Activated T-cell treated with anti-CD3 and anti-CD28 coated beads, Interleukin-2, amount 50 U/mL, for 24 hours (primary cell): ENCODE results near the gene AXIN1.

ENCODE experiments used
- DNase-seq: peaks from one replicate; pipeline ENCODE4 v3.0.0-alpha.2; 2020
- H3K27ac Mint-ChIP-seq: 2 replicates; pipeline ENCODE4 v1.8.0; 2020; ENCODE audit warnings: mild to moderate bottlenecking, mixed read lengths
- H3K27me3 Mint-ChIP-seq: 2 replicates; pipeline ENCODE4 v1.8.0; 2020; ENCODE audit warnings: mixed read lengths
- H3K36me3 Mint-ChIP-seq: 2 replicates; pipeline ENCODE4 v1.8.0; 2020; ENCODE audit warnings: low read depth, mixed read lengths
- H3K4me1 Mint-ChIP-seq: 2 replicates; pipeline ENCODE4 v1.8.0; 2020; ENCODE audit warnings: low read depth, mixed read lengths
- H3K4me3 Mint-ChIP-seq: 2 replicates; pipeline ENCODE4 v1.8.0; 2020; ENCODE audit warnings: mild to moderate bottlenecking, moderate library complexity, mixed read lengths
- H3K9me3 Mint-ChIP-seq: 2 replicates; pipeline ENCODE4 v1.8.0; 2020; ENCODE audit warnings: mixed read lengths

Gene AXIN1

DNA sequence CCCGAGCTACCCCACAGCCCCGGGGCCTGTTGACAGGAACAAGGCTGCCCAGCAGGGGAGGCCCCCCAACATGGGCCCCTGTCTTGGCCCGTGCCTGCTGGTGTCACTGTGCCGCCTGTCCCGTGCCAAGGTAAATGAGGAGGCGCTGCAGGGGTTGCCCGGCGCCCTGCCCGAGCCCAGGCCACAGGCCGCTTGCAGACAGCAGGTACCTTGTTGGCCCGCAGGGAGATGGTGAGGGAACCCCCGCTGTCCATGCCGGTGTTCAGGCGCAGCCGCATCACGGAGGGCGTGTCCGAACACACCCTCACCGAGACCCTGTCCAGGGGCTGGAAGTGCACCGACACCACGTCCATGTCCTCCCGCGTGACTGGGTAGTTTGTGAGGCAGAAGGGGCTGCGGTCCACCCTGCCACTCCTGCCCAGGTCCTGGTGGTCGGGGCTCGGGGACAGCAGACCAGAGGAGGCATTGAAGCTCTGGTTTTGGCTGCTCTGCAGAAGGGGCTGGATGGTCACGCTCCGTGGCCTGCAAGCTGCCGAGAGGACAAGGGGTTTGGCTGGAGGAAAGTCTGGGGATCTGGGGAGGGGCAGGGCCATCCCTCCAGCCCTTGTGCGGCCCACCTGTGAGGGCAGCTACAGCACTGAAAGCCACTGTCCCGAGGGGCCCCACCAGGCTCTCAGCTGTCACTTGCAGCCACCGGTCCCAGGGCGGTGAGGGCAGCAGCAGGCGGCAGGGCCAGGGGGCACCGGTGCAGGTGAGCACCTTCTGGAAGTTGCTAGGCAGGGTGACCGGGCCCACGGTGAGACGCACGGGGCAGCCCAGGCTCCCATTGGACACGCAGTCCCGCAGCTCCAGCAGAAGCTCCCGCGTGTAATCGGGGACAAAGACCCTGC lies 23.6 kb upstream of the AXIN1 start:
- H3K27ac Mint-ChIP-seq: no peak overlapping the region
- peaks cover 35% of the 10 kb centered on the region for H3K36me3 Mint-ChIP-seq
- H3K4me1 Mint-ChIP-seq: peaks cover 15% of the 10 kb centered on the region
- no peak for DNase-seq
- H3K9me3 Mint-ChIP-seq: no peaks in the 10 kb centered on the region
- H3K27me3 Mint-ChIP-seq: no peaks in the 10 kb centered on the region
- H3K4me3 Mint-ChIP-seq: no peak overlapping the region

DNA sequence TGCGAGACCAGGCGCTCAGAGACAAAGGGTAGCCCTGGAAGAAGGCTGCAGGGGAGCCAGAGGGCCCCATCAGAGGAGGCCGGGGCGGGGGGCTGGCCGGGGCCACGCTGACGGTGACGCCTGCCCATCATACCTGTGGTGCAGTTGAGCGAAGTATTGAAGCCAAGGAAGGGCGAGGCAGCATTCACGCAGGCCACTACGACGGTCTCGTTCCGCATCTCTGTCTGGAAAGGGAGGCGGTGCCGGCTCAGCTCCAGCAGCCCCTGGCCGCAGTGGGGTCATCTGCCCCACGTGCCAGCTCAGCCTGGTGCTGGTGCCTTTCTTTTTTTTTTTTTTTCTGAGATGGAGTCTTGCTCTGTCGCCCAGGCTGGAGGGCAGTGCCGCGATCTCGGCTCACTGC lies 22.7 kb upstream of the AXIN1 start:
- H3K9me3 Mint-ChIP-seq: no peaks in the 10 kb centered on the region
- no peak for DNase-seq
- H3K4me3 Mint-ChIP-seq: no peak overlapping the region
- peaks cover 39% of the 10 kb centered on the region for H3K36me3 Mint-ChIP-seq
- no peaks in the 10 kb centered on the region for H3K27me3 Mint-ChIP-seq
- H3K27ac Mint-ChIP-seq: no peak overlapping the region
- peaks cover 19% of the 10 kb centered on the region for H3K4me1 Mint-ChIP-seq

DNA sequence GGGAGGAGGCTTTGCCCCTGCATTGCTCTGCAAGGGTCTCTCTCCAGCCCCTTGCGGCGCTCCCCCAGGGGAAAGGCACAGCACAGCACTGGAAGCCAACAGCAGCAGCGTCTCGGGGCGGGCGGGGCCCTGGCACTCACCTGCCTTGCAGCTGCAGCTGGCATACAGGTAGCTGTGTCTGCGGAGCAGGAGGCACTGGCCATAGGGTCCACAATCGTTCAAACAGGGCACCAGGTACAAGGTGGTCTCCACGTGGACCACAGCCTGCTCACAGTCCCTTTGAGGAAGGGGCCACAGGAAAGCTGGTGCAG lies 22.0 kb upstream of the AXIN1 start:
- no peaks in the 10 kb centered on the region for H3K9me3 Mint-ChIP-seq
- peaks cover 16% of the 10 kb centered on the region for H3K4me1 Mint-ChIP-seq
- H3K4me3 Mint-ChIP-seq: no peak overlapping the region
- no peak for DNase-seq
- no peaks in the 10 kb centered on the region for H3K27me3 Mint-ChIP-seq
- peaks cover 41% of the 10 kb centered on the region for H3K36me3 Mint-ChIP-seq
- no peak overlapping the region for H3K27ac Mint-ChIP-seq

DNA sequence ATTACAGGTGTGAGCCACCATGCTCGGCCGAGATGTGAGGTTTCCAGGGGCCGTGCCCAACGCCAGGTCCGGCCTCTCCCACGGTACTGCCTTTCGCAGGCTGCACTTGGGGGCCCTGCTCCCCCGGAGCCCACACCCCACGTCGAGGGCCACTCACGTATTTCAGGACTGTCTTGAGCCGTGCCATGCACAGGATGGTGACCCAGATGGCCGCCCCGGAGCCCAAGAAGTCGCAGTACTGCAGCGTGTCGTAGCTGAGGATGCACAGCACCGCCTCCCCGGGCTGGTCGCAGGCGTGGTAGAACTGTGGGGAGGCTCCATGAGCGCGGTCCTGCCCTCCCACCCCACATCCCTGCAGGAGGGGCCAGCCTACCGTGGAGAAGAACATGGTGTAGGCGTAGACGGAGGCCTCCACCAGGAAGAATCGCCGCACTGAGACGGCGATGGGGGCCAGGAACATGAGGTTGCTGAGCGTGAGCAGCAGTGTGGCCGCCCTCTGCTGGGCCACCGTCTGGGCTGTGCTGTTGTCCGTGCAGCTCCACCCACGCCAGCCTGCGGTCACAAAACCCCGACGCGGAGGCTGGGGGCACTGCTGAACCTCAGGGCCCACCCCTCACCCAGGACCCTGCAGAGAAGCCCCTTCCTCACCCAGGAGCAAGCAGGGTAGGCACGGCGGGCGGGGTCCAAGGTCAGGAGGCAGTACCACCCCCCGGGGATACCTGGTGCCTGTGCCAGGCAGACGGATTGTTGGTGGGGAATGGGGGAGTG lies 21.5 kb upstream of the AXIN1 start:
- no peak for DNase-seq
- no peaks in the 10 kb centered on the region for H3K9me3 Mint-ChIP-seq
- no peak overlapping the region for H3K27ac Mint-ChIP-seq
- H3K36me3 Mint-ChIP-seq: peaks cover 46% of the 10 kb centered on the region
- H3K4me3 Mint-ChIP-seq: no peak overlapping the region
- H3K27me3 Mint-ChIP-seq: no peaks in the 10 kb centered on the region
- peaks cover 20% of the 10 kb centered on the region for H3K4me1 Mint-ChIP-seq

DNA sequence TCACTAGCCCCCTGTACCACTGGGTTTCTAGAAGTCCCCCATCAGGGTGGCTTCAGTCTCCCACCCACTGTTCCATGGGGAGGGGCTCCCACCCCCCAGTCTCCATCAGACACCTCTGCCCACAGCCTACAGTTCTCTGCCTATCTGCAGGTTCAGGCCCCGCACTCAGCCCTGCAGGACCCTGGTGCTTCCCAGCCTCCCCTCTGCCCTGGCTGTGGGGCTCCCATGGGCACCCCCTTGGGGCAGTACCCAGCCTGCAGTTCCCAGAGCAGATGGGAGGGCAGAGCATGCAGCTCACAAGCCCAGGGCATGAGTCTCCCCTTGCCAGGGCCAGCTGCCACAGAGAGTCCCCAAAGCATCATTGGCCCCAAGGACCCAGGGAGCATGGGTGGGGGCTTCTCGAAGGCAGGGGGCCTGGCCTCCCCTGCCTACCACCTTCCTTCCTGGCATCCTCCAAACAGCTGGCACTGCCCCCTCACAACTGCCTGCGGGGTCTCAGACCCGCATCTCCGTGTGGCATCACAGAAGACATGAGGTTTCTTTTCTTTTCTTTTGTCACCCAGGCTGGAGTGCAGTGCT lies 20.6 kb upstream of the AXIN1 start:
- H3K4me1 Mint-ChIP-seq: peaks cover 17% of the 10 kb centered on the region
- DNase-seq: no peak
- peaks cover 55% of the 10 kb centered on the region for H3K36me3 Mint-ChIP-seq
- peak overlapping the region; percentile 30 for H3K27ac Mint-ChIP-seq
- H3K9me3 Mint-ChIP-seq: no peaks in the 10 kb centered on the region
- H3K27me3 Mint-ChIP-seq: no peaks in the 10 kb centered on the region
- no peak overlapping the region for H3K4me3 Mint-ChIP-seq

DNA sequence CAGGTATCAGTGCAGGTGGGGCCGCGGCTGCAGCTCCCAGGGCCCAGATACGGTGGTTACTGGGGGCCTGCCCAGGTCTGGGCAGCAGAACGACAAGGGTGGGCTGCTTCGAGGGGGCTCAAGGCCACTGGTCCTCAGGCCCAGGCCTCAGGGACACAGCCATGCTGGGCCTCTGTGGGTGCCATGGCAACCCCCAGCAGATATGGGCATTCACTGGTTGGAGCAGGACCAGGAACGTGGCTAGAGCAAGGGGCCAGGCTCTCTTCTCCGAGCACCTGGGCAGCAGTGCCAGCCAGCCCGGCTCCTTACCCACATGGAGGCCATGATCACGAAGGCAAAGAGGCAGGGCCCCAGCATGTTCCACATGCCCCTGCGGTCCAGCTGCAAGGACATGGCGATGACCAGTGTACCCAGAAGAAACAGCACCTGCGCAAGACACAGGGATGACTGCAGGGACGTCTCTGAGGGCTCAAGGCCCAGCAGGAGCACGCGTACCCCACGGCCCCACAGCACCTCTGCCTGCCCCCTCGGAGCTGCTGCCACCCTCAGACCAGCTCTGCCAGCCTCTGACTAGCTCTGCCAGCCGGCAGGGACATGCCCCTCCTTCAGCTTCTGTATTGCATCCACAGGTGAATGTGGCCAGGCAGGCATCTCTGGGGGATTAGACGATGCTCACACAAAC lies 19.9 kb upstream of the AXIN1 start:
- H3K4me3 Mint-ChIP-seq: no peak overlapping the region
- H3K27ac Mint-ChIP-seq: no peak overlapping the region
- H3K27me3 Mint-ChIP-seq: no peaks in the 10 kb centered on the region
- no peaks in the 10 kb centered on the region for H3K9me3 Mint-ChIP-seq
- DNase-seq: no peak
- peaks cover 60% of the 10 kb centered on the region for H3K36me3 Mint-ChIP-seq
- H3K4me1 Mint-ChIP-seq: peaks cover 17% of the 10 kb centered on the region

DNA sequence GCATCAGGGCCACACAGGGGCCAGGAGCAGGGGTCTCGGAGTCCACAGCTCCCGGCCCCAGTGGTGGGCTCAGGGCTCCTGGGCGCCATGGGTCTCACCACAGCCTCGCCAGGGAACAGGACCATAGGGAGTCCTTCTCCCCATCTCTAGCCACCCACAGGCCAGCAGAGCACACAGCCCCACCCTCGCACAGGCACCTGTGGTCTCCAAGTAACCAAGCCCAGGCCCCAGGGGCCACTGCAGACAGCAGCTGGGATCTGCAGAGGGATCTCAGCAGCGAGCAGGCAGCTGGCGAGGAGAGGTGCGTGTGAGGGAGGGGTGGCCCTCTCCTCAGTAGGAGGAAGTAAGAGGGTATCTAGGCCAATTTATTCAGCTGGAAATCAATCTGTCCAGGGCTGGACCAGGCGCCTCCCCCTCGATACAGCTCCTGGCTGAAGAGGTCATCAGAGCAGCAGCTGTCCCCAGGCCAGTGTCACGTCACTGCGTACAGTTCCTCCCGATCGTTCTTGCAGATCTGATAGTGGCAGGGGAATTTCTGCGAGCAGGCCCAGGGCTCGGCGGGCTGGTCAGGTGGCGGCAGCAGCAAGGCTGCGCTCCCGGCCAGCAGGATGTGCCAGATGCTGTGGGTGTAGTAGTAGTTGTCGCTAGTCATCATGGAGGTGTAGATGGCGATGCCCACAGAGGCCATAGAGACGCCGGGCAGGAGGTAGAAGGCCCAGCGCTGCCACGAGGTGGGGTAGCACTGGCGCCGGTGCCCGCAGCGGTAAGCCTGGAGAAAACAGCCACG lies 19.2 kb upstream of the AXIN1 start:
- H3K27me3 Mint-ChIP-seq: no peaks in the 10 kb centered on the region
- no peak overlapping the region for H3K4me3 Mint-ChIP-seq
- H3K36me3 Mint-ChIP-seq: peaks cover 67% of the 10 kb centered on the region
- peak overlapping the region; percentile 95 for H3K27ac Mint-ChIP-seq
- no peak for DNase-seq
- no peaks in the 10 kb centered on the region for H3K9me3 Mint-ChIP-seq
- peaks cover 17% of the 10 kb centered on the region for H3K4me1 Mint-ChIP-seq

DNA sequence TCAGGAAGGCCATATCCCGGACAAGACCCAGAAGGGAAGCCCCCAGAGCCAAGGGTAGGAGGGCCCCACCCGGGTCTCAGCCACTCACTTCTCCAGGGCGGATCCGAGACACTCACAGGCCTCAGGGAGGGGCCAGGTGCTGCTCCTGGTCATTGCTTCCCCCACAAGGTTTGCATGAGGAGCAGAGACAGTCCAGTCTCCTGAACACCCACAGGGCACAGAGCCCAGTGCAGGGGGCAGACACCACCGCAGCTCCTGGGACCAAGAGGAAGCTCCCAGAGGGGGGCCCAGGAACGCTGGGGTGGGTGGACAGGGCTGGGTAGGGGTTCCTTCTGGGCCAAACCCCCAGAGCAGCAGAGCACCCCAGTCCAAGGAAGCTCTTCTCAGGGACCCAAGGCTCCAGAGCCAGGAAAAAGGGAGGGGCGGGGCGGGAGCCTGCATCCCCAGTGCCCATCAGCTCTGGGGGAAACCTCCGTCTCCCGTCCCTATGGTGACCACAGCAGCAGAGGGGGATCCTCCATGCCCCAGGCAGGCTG lies 18.5 kb upstream of the AXIN1 start:
- Mint-ChIP-seq H3K36me3 (peaks cover 66% of the 10 kb centered on the region), H3K27me3 (no peaks in the 10 kb centered on the region), H3K9me3 (no peaks in the 10 kb centered on the region), H3K4me1 (peaks cover 17% of the 10 kb centered on the region), H3K4me3 (peak overlapping the region; percentile 83), H3K27ac (peak overlapping the region; percentile 95)
- no peak for DNase-seq

DNA sequence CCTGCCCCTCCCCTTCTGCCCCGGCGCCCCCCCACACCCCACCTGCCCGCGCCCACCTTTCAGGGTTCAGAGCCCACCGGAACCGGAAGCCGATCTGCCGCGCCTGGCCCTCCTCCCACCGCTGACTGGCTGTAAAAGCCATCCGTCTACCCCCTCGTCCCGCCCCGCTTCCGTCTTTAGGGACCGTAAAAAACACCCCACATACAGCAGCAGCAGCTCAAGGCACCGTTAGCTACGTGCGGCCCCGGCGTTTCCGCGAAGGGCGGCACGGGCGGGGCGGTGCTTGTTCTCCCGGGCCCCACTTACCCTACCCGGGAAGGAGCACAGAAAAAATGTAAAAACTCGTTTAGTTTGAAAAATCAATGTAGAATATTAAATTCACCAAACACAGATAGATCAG lies 17.9 kb upstream of the AXIN1 start, which contains the start of gene MRPL28:
MRPL28 (minus strand) TSS at position 96 of the 400 bp plus-strand sequence. CDS start 320 bp downstream, outside the sequence.
- DNase-seq: peak; percentile 94
- H3K4me3 Mint-ChIP-seq: peak within 1 kb of the TSS; percentile 83
- H3K27me3 Mint-ChIP-seq: no peaks in the 10 kb centered on the region

DNA sequence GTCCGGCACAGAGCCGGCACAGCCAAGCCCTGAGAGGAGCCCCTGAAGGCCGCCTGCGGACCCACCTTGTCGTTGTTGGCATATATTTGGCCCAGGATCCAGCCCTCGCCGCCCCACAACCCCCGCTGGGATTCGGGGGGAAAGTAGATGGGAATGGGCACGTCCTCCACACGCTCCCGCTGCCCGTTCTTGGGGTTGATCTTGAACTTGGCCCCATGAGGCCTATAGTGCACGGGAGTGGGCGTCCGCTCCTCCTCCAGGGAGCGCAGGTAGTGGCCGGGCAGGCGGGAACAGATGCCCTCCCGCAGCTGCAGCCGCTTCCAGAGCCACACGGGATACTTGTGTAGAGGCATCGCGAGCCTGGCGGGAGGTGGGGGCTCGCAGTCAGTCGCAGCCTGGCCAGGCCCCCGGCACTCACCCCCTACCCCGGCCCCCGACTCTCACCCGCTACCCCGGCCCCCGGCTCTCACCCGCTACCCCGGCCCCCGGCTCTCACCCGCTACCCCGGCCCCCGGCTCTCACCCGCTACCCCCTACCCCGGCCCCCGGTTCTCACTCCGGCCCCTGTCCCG lies 17.4 kb upstream of the AXIN1 start:
- peak overlapping the region; percentile 83 for H3K4me3 Mint-ChIP-seq
- peaks cover 17% of the 10 kb centered on the region for H3K4me1 Mint-ChIP-seq
- H3K9me3 Mint-ChIP-seq: no peaks in the 10 kb centered on the region
- DNase-seq: no peak
- no peaks in the 10 kb centered on the region for H3K27me3 Mint-ChIP-seq
- peak overlapping the region; percentile 77 for H3K27ac Mint-ChIP-seq
- peaks cover 62% of the 10 kb centered on the region for H3K36me3 Mint-ChIP-seq

More for the DNA sequence above, 17.9 kb upstream of the AXIN1 start, which contains the start of gene MRPL28:
- Mint-ChIP-seq H3K27ac (peak within 1 kb of the TSS; percentile 95), H3K36me3 (peaks cover 64% of the 10 kb centered on the region), H3K9me3 (no peaks in the 10 kb centered on the region), H3K4me1 (peaks cover 17% of the 10 kb centered on the region)

DNA sequence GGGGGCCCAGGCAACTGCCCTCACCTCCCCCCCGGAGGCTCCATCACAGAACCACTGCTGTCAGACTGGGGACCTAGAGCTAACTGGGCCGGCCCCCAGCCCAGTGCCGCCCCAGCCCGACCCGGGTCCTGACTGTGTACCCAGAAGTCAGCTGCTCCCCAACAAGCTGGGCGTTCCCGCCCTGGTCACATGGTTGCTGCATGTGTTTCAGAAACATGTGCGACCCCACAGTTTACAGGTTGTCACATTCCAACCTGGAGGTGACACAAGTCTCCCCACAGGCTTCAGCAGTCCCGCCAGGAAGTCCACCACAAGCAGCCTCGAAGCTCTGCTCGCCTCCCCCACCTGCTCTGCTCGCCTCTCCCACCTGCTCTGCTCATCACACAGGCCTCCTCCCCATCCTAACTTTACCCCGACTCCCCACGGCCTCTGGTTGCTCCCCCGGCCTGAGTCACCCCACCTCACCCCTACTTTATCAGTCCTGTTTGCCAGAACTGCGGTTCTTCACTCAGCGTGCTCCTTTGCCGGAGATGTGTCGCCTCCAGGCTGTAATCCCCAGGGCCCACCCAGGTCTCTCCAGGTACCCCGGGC lies 16.8 kb upstream of the AXIN1 start:
- peak overlapping the region; percentile 77 for H3K27ac Mint-ChIP-seq

DNA sequence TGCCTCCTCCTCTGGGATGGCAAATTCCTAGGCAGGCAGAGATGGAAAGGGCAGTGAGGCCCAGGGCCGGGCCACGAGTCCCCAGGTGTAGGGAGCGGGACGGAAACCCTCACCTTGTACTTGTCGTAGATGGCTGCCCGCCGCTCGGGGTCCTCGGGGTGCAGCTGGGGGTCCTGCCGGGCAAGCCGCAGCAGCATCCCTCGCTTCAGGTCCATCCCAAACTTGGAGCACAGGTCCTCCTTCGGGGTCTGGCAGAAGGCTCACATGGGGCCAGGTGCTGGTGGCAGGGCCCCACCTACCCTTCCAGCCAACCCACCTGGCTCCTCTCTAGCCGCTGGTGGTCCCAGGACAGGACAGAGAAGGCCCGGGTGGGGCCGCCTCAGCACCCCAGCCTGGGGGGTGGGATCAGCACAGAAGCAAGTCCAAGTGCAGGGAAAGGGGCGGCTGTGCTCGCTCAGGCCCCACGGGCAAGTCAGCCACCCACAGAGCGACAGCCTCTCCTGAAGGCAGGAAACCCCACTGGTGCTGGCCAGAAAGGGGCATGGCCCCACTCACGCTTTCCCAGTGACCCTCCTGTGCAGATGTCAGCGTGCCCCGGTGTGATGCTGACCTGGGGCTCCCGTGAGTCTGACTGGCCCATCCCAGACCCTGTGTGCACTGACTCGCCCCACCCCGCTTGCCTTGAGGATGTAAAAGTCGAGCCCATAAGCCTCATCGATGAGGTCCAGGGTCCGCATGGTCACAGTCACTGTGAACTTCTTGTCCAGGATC lies 16.1 kb upstream of the AXIN1 start:
- peaks cover 51% of the 10 kb centered on the region for H3K36me3 Mint-ChIP-seq
- H3K9me3 Mint-ChIP-seq: no peaks in the 10 kb centered on the region
- H3K4me1 Mint-ChIP-seq: peaks cover 17% of the 10 kb centered on the region
- H3K4me3 Mint-ChIP-seq: no peak overlapping the region
- H3K27me3 Mint-ChIP-seq: no peaks in the 10 kb centered on the region
- no peak for DNase-seq
- H3K27ac Mint-ChIP-seq: no peak overlapping the region

More for the DNA sequence above, 16.8 kb upstream of the AXIN1 start:
- Mint-ChIP-seq H3K36me3 (peaks cover 59% of the 10 kb centered on the region), H3K9me3 (no peaks in the 10 kb centered on the region), H3K4me1 (peaks cover 17% of the 10 kb centered on the region), H3K27me3 (no peaks in the 10 kb centered on the region), H3K4me3 (peak overlapping the region; percentile 72)
- DNase-seq: no peak
